HG03045 (cell line): ENCODE results near the gene RELN.

Experiments used
- ATAC-seq: cut with Tn5 transposase; IDR thresholded peaks from one replicate; pipeline ENCODE4 v1.9.1; 2021; ENCODE audit warnings: mild to moderate bottlenecking, moderate library complexity; ENCODE audit not compliant: unreplicated experiment

The RELN gene

GRCh38 chr7:103656221-103656620, 333.2 kb downstream of the RELN start:
- no peak for ATAC-seq

DNA sequence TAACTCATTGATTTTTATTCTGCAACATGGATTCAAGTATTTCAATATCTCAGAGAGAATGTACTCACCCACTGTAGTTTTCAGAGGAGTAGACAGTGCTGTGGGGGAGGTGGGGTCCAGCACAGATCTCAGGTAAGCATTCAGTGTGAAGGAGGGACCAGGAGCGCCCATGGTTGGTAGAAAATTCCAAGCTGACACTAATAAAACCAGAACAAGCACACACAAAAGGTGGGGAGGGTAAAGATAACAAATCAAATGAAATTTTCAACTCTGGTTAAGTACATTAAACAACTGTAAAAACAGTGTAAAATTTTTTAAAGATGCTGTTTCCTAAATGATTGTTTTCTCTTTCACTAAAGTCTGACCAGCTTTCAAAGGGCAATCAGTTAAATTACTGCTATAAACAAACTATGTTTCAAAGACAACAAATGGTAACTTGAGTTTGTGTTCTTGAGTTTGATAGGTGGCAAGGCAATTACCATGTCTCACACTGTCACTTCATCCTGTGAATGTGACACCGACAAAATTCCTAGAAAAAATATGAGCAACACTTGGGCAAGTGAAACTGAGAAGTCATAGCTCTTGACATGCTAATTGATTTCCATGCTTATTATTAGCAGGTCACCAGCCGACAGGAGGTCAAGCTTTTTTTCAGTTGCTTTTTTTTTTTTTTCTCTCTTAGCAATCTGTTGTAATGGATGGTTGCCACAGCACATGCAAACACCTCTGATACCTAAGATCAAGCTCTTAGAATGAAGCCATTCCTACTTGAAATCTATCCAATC, 337.7 kb downstream of the RELN start:
- ATAC-seq = no peak

- no peak for ATAC-seq
Observed at GRCh38 chr7:103649052-103649451, 340.4 kb downstream of the RELN start.

DNA sequence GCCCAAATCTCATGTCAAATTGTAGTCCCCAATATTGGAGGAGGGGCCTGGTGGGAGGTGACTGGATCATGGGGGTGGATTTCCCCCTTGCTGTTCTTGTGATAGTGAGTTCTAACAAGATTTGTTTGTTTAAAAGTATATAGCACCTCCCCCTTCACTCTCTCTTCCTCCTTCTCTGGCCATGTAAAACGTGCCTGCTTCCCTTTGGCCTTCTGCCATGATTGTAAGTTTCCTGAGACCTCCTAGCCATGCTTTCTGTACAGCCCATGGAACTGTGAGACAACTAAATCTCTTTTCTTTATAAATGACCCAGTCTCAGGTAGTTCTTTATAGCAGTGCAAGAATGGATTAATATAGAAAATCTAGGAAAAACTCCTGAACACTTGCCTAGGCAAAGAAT, 341.3 kb downstream of the RELN start:
- ATAC-seq = no peak

DNA sequence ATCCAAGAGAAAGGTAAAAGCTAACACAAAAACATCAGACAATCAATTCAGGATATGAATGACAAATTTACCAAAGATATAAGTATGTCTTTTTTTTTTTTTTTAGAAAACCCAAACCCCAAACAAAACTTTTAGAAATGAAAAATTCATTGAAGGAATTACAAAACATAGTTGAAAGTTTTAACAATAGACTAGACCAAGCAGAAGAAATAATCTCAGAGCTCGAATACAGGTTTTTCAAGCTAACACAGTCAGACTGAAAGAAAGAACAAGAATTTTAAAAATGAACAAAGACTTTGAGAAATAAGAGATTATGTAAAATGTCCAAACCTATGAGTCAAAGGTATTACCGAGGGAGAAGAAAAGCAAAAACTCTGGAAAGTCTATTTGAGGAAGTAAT, 345.1 kb downstream of the RELN start:
- ATAC-seq = no peak

DNA sequence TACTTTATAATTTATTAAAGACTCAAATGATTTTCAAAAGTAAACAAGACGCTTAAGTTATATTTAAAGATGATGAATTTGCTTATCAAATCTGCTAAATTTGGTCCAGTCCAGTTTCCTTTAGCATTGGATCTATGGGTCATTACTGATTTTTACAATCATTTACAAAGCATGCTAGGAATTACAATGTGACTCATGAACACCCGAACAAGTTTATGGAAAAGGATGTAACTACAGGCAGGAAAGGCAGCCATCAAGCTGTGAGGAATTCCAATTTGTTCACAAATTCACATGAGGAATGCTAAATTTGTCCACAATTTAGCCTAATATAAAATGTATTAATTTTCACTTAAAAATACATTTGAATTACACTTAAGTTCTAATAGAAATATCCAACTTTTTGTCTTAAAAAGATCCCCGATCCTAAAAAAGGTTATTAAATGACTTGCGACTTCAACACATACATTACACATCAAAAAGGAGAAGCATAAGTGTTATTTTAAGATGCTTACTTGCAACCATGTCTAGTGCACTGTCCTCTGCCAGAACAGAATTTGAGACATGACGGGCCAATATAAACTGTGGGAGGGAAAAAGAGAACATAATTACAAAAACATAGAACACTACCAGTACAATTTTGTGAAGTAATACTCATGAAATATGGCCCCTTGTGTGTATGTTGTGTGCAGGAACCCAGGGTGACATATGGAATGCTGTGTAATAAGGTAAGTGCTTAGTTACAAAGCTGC, 349.3 kb downstream of the RELN start:
- no peak for ATAC-seq

DNA sequence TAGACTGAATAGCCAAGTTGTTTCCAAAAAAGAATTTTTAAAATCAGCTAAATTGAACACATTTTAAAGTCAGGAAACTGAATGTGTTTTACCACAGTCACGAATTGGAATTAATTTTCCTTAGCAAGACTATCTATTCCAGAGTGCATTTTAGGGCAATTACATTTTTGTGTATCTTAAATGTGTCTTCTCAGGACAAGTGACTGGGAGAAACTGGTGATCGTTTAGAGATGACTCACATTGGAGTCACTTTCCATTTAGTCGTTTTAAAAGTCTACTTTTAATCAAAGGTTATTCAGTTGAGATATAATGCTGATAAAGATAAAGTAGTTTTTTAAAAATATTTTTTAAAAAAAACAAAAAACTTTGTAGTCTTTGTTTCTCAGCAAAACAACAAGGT, 351.7 kb downstream of the RELN start:
- ATAC-seq = no peak

DNA sequence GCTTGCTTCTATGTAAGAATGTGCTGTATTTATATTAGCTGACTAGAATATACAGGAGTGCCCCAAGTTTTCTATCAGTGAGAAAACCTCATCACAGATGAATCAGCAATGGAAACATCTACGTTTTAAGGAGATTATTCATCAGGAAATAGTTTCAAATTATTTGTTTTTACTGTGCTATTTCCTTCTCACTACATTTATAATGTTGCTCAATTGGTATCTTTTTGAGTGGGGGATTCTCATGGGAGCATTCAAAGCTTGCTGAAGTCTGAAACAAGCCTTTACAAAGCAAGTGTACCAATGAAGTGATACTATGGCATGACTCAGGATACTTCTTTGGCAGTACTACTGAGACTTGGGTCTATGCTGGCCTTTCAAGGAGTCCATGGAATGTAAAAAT, 352.4 kb downstream of the RELN start:
- ATAC-seq = no peak

DNA sequence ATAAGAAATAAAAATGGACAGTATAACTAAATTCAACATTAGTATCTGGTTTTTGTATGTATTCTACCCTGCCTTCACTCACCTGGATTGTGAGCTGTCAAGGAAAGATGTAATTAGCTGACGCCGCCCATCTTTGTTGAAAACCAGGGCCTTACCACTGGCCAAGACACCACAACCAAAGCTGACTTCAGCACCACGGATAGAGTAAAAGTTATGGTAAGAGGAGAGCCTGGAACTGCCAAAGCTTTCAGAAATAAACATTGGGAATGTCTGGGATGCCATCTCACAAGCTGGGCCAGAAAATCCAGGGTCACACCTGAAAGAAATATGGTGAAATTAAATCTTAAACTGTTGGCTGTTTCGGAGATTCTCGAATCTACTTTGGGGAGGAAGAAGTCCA, 353.3 kb downstream of the RELN start:
- no peak for ATAC-seq

DNA sequence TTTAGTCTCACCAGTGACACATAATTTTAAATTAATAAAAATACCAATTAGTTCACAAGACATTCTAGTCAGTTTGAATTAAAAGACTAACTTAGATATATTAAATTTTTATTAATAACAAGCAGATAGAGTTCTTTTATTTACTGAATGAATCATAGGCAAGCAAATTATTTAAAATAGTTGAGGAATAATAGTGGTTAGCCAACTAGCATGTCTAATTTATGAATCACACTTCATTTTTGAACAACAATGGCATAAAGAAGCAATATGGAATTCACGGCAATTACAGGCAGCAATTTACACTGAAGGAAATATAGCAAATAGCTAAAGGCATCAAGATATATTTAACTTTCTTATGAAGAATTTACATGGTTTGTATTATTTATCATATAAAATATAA, 356.5 kb downstream of the RELN start:
- no peak for ATAC-seq

- no peak for ATAC-seq
Observed at GRCh38 chr7:103632005-103632639, 357.3 kb downstream of the RELN start.

GRCh38 chr7:103630318-103630717, 359.1 kb downstream of the RELN start:
- no peak for ATAC-seq

DNA sequence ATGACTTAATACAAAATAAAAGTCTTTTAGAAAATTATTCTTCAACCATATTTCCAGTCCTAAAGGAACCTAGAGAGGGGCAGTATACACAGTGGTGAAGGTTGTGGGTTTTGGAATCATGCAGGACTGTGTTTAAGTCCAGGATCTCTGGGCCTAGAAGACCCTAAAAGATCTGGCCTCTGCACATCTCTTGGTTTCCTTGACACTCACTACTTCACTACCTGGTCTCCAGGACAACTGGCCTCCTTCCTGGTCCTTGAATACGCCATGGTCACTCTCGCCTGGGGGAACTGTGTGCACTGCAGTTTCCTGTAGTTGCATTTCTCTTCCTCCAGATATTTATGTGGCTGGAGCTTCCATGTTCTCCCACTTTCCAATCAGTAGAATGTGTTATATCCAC, 360.7 kb downstream of the RELN start:
- ATAC-seq = no peak

GRCh38 chr7:103626776-103627175, 362.7 kb downstream of the RELN start:
- no peak for ATAC-seq

DNA sequence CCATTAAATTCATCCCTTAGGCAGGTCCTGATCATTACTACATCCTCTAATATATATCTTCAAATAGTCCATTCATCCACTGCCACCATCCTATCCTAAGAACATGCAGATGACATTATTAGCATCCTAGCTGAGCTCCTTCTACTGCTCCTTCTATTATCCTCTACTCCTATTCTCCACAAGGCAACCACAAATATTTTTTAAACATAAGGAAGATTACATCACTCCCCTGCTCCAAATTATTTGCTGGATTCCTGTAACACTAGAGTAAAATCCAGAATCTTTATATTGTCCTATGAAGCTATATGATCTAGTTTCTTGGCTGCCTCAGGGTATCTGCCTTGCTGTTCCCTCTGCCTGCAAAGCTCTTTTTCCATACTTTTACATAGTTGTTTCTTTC, 367.2 kb downstream of the RELN start:
- no peak for ATAC-seq

GRCh38 chr7:103613655-103614642, 375.5 kb downstream of the RELN start:
- no peak for ATAC-seq

DNA sequence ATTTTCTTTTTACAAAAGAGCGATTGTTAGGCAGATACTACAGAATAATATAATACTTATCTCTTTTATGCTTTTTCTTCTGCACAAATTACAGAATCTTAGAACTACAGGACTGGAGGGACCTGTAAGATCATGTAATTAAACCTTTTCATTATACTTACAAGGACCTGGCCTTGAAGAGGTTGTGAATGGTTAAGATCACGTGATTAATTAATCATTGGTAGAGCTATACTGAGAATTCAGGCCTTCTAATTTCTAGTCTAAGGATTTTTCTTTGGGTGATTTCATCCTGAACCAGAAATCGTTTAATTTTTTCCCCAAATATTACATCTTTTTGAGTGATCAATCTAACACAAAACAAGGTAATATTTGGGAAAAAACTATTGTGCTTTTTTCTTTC, 379.7 kb downstream of the RELN start:
- no peak for ATAC-seq

GRCh38 chr7:103605640-103606039, 383.8 kb downstream of the RELN start:
- ATAC-seq = no peak

DNA sequence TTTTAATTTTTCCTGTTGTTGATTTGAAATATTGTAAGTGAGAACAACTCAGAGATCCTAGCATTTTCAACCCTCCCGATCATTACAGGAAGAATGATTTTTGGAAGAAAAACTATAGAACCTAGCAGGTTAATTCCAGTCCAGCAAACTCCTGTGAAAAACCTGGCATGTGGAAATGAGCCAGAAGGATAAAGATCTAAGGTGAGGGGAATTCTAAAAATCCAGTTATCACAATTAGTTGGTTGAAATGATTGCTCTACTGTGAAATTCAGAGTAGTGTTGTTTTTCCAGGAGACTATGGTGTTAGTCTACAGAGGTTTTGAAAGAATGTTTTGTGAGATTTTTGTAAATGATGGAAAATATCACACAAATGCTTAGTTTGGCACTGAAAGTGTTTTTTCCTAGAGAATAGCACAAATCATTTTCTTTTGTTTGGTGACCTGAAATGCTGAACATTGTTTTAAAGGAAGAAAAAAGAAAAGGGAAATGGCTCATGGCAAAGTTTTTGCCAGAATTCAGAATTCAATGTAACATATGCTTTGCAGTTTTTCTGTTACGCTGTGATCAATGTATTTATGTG, 391.0 kb downstream of the RELN start:
- no peak for ATAC-seq

DNA sequence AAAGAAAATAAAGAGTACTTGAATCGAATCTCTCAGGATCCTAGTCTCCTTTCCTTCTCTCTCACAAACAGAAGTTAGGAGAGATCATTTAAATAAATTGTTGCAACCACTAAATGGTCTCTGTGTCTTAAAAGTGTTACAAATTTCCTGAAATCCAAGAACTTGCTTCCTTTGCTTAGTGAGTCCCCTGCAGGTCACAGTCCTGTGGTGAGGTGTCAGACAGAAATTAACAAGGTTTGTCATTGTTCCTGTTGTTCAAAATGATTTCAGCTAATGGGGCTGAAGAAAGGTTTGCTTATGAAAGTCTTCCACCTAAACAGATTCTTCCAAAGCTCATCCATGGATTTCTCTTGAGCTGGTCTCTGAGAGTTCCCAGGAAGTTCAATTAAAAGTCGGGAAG, 391.9 kb downstream of the RELN start:
- no peak for ATAC-seq
